ENCODE measurements around the gene VSTM4. TPM values are rescaled to one million over a fixed set of nuclear protein-coding genes. Genes with fewer than 3 reads are reported as not detected.

Gene VSTM4
- total and polyA plus RNA-seq, 8 donors, result 0.32 to 2.4 (median 0.57) TPM

GRCh38 chr10:49131507-49132361 is 16.4 kb upstream of the VSTM4 start:
- Histone ChIP-seq H3K36me3 (no peaks in the 10 kb centered on the region), H3K27ac (no peak overlapping the region), H3K4me3 (no peak overlapping the region), H3K27me3 (no peaks in the 10 kb centered on the region), H3K4me1 (no peaks in the 10 kb centered on the region), H3K9me3 (no peaks in the 10 kb centered on the region)
- no peak for FAIRE-seq
- no peak for TF ChIP-seq CTCF (IDR thresholded peaks at IDR 0.05)
- intact Hi-C loops (cut with DNase I), result no loop called here
- DNase-seq, result no peak
- WGBS, 2 donors, result 71 to 78% methylated on average over 37 of the region's 37 CpGs
- no peak for ATAC-seq

- H3K4me3 ChIP-seq, result no peak overlapping the region
- FAIRE-seq (no peak), ATAC-seq (no peak), DNase-seq (no peak)
- intact Hi-C loops (cut with DNase I), result no loop called here
- no peaks in the 10 kb centered on the region for H3K27me3 ChIP-seq
- H3K36me3 ChIP-seq, result no peaks in the 10 kb centered on the region
- WGBS, 2 donors, result 70 to 82% methylated on average over 1 of the region's 1 CpG
- H3K4me1 ChIP-seq, result no peaks in the 10 kb centered on the region
- no peak overlapping the region for H3K27ac ChIP-seq
- TF ChIP-seq CTCF (IDR thresholded peaks at IDR 0.05), result no peak
- no peaks in the 10 kb centered on the region for H3K9me3 ChIP-seq
Observed at GRCh38 chr10:49129376-49129775, 14.1 kb upstream of the VSTM4 start.

GRCh38 chr10:49128854-49129253 is 13.5 kb upstream of the VSTM4 start:
- TF ChIP-seq CTCF (IDR thresholded peaks at IDR 0.05), result no peak
- no peak overlapping the region for H3K4me3 ChIP-seq
- FAIRE-seq (no peak), ATAC-seq (no peak), DNase-seq (no peak)
- no peaks in the 10 kb centered on the region for H3K4me1 ChIP-seq
- no peak overlapping the region for H3K27ac ChIP-seq
- no peaks in the 10 kb centered on the region for H3K27me3 ChIP-seq
- no peaks in the 10 kb centered on the region for H3K36me3 ChIP-seq
- H3K9me3 ChIP-seq, result no peaks in the 10 kb centered on the region
- 58 to 63% methylated on average over 4 of the region's 4 CpGs for WGBS, 2 donors
- intact Hi-C loops (cut with DNase I), result no loop called here

GRCh38 chr10:49123981-49124950 is 8.9 kb upstream of the VSTM4 start:
- ATAC-seq (no peak), FAIRE-seq (no peak)
- H3K9me3 ChIP-seq, result no peaks in the 10 kb centered on the region

More at GRCh38 chr10:49123981-49124950, 8.9 kb upstream of the VSTM4 start:
- no peak for DNase-seq
- intact Hi-C loops (cut with DNase I), result no loop called here
- peak in 1 of 4 donors; percentile 4 for TF ChIP-seq CTCF (IDR thresholded peaks at IDR 0.05)
- Histone ChIP-seq H3K4me3 (no peak overlapping the region), H3K27me3 (no peaks in the 10 kb centered on the region), H3K27ac (no peak overlapping the region), H3K36me3 (no peaks in the 10 kb centered on the region), H3K4me1 (no peaks in the 10 kb centered on the region)
- 67 to 72% methylated on average over 7 of the region's 7 CpGs for WGBS, 2 donors
